Measurements from ENCODE around the gene INPP5D. TPM values are rescaled to one million over a fixed set of nuclear protein-coding genes. Genes with fewer than 3 reads are reported as not detected.

Gene INPP5D
- total and polyA plus RNA-seq, 2 of the 13 experiments (the other 11 are each of a cell fraction or from before 2014, with no cell fraction given): 16.7 to 18.0 TPM

GRCh38 chr2:233061591-233062450 is 1.7 kb downstream of the INPP5D start (continued):
- TF ChIP-seq AGO1 (IDR thresholded peaks at IDR 0.05; ENCODE audit: low read depth, low read length, poor library complexity, severe bottlenecking): peak; percentile 49
- TF ChIP-seq ATRX (CRISPR knock-in tag; IDR thresholded peaks at IDR 0.05; ENCODE audit: borderline replicate concordance): no peak
- TF ChIP-seq POLR2AphosphoS5 (IDR thresholded peaks at IDR 0.05; ENCODE audit: low read depth, low read length): no peak
- peak; percentile 87 for TF ChIP-seq FOXP4 (CRISPR knock-in tag; IDR thresholded peaks at IDR 0.05)
- TF ChIP-seq NAIF1 (CRISPR knock-in tag; IDR thresholded peaks at IDR 0.05; ENCODE audit: borderline replicate concordance): no peak
- no peak for TF ChIP-seq ZNF230 (CRISPR knock-in tag; IDR thresholded peaks at IDR 0.05)
- no peak for TF ChIP-seq ISX (CRISPR knock-in tag; conservative IDR thresholded peaks at IDR 0.05)
- 0 out of 2 replicates have a peak, but pooled peaks have one; percentile 62 for TF ChIP-seq DNMT1 (CRISPR knock-in tag; IDR thresholded peaks at IDR 0.05)
- no peak for TF ChIP-seq ZFP1 (CRISPR knock-in tag; IDR thresholded peaks at IDR 0.05)
- TF ChIP-seq JUNB (CRISPR knock-in tag; IDR thresholded peaks at IDR 0.05; ENCODE audit: borderline replicate concordance): no peak
- TF ChIP-seq SYNCRIP (IDR thresholded peaks at IDR 0.05; ENCODE audit: insufficient read depth, low read depth, low read length): no peak
- TF ChIP-seq MYNN (CRISPR knock-in tag; IDR thresholded peaks at IDR 0.05; ENCODE audit: low read depth): 0 out of 2 replicates have a peak, but pooled peaks have one; percentile 31
- TF ChIP-seq ZSCAN21 (CRISPR knock-in tag; IDR thresholded peaks at IDR 0.05; ENCODE audit: borderline replicate concordance): peak; percentile 96
- TF ChIP-seq ETS1 (CRISPR knock-in tag; IDR thresholded peaks at IDR 0.05): no peak
- peak; percentile 88 for TF ChIP-seq POGK (CRISPR knock-in tag; conservative IDR thresholded peaks at IDR 0.05)
- no peak for TF ChIP-seq MTF1 (CRISPR knock-in tag; IDR thresholded peaks at IDR 0.05)
- TF ChIP-seq TSC22D2 (CRISPR knock-in tag; IDR thresholded peaks at IDR 0.05; ENCODE audit: borderline replicate concordance): peak; percentile 59; the same call in 1 of the 2 replicates
- TF ChIP-seq ZMYM3 (CRISPR knock-in tag; IDR thresholded peaks at IDR 0.05): peak; percentile 99
- no peak; the same call in 1 of the 2 replicates for TF ChIP-seq ZNF713 (CRISPR knock-in tag; IDR thresholded peaks at IDR 0.05)
- no peak for TF ChIP-seq DZIP1 (CRISPR knock-in tag; IDR thresholded peaks at IDR 0.05)
- TF ChIP-seq ZNF605 (CRISPR knock-in tag; IDR thresholded peaks at IDR 0.05): peak; percentile 82
- peak; percentile 30; the same call in 1 of the 2 replicates for TF ChIP-seq ZFP41 (CRISPR knock-in tag; IDR thresholded peaks at IDR 0.05; ENCODE audit: borderline replicate concordance)
